Fibroblast of lung (primary cell): Measurements from ENCODE around the gene FGF2.

Source experiments
- EZH2 ChIP-seq: IDR thresholded peaks from 2 replicates; pipeline ENCODE4 v1.5.1; 2012; ENCODE audit warnings: low read length, control low read depth, mild to moderate bottlenecking; ENCODE audit errors: missing control alignments
- TF ChIP-seq, protein P1 (sequence below), 2 donors: IDR thresholded peaks in 1 of 2; conservative IDR thresholded peaks in 1 of 2; 1 replicate in 1 of 2; 2 replicates in 1 of 2; pipeline ENCODE4 v1.5.1; 2011 to 2012; ENCODE audit warnings: low read length in 2 of 2, control low read depth in 1 of 2, inconsistent platforms in 1 of 2, low read depth in 1 of 2, mild to moderate bottlenecking in 1 of 2

DNA sequence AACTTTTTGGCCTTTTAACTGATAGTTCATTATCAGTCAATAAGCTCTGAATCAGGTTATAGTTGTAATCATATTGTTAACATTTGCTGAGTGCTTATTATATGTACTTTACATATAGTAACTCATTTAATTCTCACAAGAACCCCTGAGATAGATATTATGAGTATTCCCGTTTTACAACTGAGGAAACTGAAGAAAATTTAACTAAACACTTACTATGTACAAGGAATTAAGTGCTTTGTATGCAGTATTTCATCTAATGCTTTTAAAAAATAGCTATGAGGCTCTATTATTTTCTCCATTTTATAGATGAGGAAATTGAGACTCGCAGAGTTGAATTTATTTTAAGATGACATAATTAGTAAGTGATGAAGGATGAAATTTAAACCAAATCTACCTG, 27.7 kb upstream of the FGF2 start:
- TF ChIP-seq, protein P1, sequence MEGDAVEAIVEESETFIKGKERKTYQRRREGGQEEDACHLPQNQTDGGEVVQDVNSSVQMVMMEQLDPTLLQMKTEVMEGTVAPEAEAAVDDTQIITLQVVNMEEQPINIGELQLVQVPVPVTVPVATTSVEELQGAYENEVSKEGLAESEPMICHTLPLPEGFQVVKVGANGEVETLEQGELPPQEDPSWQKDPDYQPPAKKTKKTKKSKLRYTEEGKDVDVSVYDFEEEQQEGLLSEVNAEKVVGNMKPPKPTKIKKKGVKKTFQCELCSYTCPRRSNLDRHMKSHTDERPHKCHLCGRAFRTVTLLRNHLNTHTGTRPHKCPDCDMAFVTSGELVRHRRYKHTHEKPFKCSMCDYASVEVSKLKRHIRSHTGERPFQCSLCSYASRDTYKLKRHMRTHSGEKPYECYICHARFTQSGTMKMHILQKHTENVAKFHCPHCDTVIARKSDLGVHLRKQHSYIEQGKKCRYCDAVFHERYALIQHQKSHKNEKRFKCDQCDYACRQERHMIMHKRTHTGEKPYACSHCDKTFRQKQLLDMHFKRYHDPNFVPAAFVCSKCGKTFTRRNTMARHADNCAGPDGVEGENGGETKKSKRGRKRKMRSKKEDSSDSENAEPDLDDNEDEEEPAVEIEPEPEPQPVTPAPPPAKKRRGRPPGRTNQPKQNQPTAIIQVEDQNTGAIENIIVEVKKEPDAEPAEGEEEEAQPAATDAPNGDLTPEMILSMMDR (conservative IDR thresholded peaks at IDR 0.05 in 1 of 2, IDR thresholded peaks at IDR 0.05 in 1 of 2; ENCODE audit: low read depth in 1 of 2, low read length in 2 of 2) = no peak
- TF ChIP-seq EZH2 = no peak
